Choroid plexus epithelial cell (primary cell): Measurements from ENCODE around the gene CTIF.
"Not testable (repeated sequence)": the region's sequence is repeated elsewhere in the genome, so short reads cannot be mapped to it uniquely, and the experiment has no call there.

Source experiments
- DNase-seq: peaks from one replicate; pipeline ENCODE4 v3.0.0-alpha.2; 2010; ENCODE audit warnings: low read depth
- H3K4me3 ChIP-seq: 2 replicates; pipeline ENCODE4 v1.5.1; 2011; ENCODE audit warnings: low read depth, mild to moderate bottlenecking, control low read depth, low read length, moderate library complexity
- CTCF ChIP-seq: conservative IDR thresholded peaks from 2 replicates; pipeline ENCODE4 v1.5.1; 2011; ENCODE audit warnings: low read depth, mild to moderate bottlenecking, control low read depth, inconsistent platforms, low read length, moderate library complexity

The CTIF gene

GRCh38 chr18:48502906-48503305 is 35.9 kb upstream of the CTIF start:
- no peak for TF ChIP-seq CTCF
- DNase-seq: no peak
- H3K4me3 ChIP-seq: no peak overlapping the region

GRCh38 chr18:48504819-48505218 is 34.0 kb upstream of the CTIF start:
- TF ChIP-seq CTCF: no peak

GRCh38 chr18:48506983-48507568 is 31.8 kb upstream of the CTIF start:
- not testable (repeated sequence) for DNase-seq, H3K4me3 ChIP-seq

More at GRCh38 chr18:48504819-48505218, 34.0 kb upstream of the CTIF start:
- no peak for DNase-seq
- no peak overlapping the region for H3K4me3 ChIP-seq

GRCh38 chr18:48512498-48512897 is 26.3 kb upstream of the CTIF start:
- not testable (repeated sequence) for DNase-seq, H3K4me3 ChIP-seq

GRCh38 chr18:48514786-48515185 is 24.0 kb upstream of the CTIF start:
- no peak overlapping the region for H3K4me3 ChIP-seq
- no peak for TF ChIP-seq CTCF
- peak; percentile 28 for DNase-seq

GRCh38 chr18:48517048-48517447 is 21.8 kb upstream of the CTIF start:
- no peak for DNase-seq
- no peak overlapping the region for H3K4me3 ChIP-seq
- no peak for TF ChIP-seq CTCF

GRCh38 chr18:48519431-48520100 is 19.3 kb upstream of the CTIF start:
- TF ChIP-seq CTCF: no peak
- DNase-seq: no peak
- H3K4me3 ChIP-seq: no peak overlapping the region

- no peak for DNase-seq
- H3K4me3 ChIP-seq: no peak overlapping the region
- TF ChIP-seq CTCF: no peak
Observed at GRCh38 chr18:48521723-48522122, 17.1 kb upstream of the CTIF start.
